Measurements from ENCODE around the gene HOGA1. TPM values are rescaled to one million over a fixed set of nuclear protein-coding genes. Genes with fewer than 3 reads are reported as not detected.

HOGA1 gene
- total RNA-seq, 4 donors from 2014 or later: 0.80 to 6.2 (median 4.0) TPM

- no peak for DNase-seq (ENCODE audit: low spot score in 2 of 2)
- Histone ChIP-seq H3K4me3 (no peak overlapping the region), H3K27me3 (no peaks in the 10 kb centered on the region), H3K27ac (no peak overlapping the region), H3K36me3 (peaks cover 67% of the 10 kb centered on the region), H3K4me1 (peaks cover 5% of the 10 kb centered on the region), H3K9me3 (no peaks in the 10 kb centered on the region)
- 96% methylated on average over 4 of the region's 5 CpGs for WGBS
- no peak for TF ChIP-seq POLR2A (IDR thresholded peaks at IDR 0.05)
- TF ChIP-seq EP300 (IDR thresholded peaks at IDR 0.05): no peak
- TF ChIP-seq, protein P1, sequence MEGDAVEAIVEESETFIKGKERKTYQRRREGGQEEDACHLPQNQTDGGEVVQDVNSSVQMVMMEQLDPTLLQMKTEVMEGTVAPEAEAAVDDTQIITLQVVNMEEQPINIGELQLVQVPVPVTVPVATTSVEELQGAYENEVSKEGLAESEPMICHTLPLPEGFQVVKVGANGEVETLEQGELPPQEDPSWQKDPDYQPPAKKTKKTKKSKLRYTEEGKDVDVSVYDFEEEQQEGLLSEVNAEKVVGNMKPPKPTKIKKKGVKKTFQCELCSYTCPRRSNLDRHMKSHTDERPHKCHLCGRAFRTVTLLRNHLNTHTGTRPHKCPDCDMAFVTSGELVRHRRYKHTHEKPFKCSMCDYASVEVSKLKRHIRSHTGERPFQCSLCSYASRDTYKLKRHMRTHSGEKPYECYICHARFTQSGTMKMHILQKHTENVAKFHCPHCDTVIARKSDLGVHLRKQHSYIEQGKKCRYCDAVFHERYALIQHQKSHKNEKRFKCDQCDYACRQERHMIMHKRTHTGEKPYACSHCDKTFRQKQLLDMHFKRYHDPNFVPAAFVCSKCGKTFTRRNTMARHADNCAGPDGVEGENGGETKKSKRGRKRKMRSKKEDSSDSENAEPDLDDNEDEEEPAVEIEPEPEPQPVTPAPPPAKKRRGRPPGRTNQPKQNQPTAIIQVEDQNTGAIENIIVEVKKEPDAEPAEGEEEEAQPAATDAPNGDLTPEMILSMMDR (IDR thresholded peaks at IDR 0.05): no peak
- TF ChIP-seq POLR2AphosphoS5 (IDR thresholded peaks at IDR 0.05): no peak
Observed at GRCh38 chr10:97656777-97657176, 72.6 kb downstream of the HOGA1 start.

- Histone ChIP-seq H3K27ac (no peak overlapping the region), H3K4me1 (no peaks in the 10 kb centered on the region), H3K4me3 (no peak overlapping the region), H3K27me3 (no peaks in the 10 kb centered on the region), H3K9me3 (no peaks in the 10 kb centered on the region), H3K36me3 (peaks cover 50% of the 10 kb centered on the region)
- WGBS: 59% methylated on average over 1 of the region's 1 CpG
- TF ChIP-seq, protein P1 (IDR thresholded peaks at IDR 0.05): no peak
- no peak for DNase-seq (ENCODE audit: low spot score in 2 of 2)
Observed at GRCh38 chr10:97659589-97659988, 75.4 kb downstream of the HOGA1 start.

Other genes starting within 250 kb of the HOGA1 start
- gene FRAT2, start 249.7 kb upstream of the HOGA1 start, total RNA-seq: 10 to 100 TPM; 30.9 to 58.0 (median 38.4) TPM
- gene RRP12, start 183.0 kb upstream of the HOGA1 start, total RNA-seq: 10 to 100 TPM; 24.5 to 49.3 (median 48.6) TPM
- gene PGAM1, start 158.2 kb upstream of the HOGA1 start, total RNA-seq: 100 to 1,000 TPM; 106 to 238 (median 209) TPM
- 10 to 100 TPM; 24.0 to 35.1 (median 28.5) TPM for gene EXOSC1, start 138.4 kb upstream of the HOGA1 start, total RNA-seq
- gene ZDHHC16, start 138.2 kb upstream of the HOGA1 start, total RNA-seq: 10 to 100 TPM; 24.5 to 35.8 (median 28.2) TPM
- 100 to 1,000 TPM; 111 to 238 (median 118) TPM for gene MMS19, start 86.0 kb upstream of the HOGA1 start, total RNA-seq
- gene UBTD1, start 85.5 kb upstream of the HOGA1 start, total RNA-seq: 10 to 100 TPM; 15.2 to 50.8 (median 36.4) TPM
- gene ANKRD2, start 11.6 kb upstream of the HOGA1 start, total RNA-seq: 1 to 10 TPM in 2 of 4 donors, under 1 TPM in 1, not detected in 1; 0.45 to 2.5 (median 2.0) TPM
- not detected for gene C10orf62, start 5.3 kb downstream of the HOGA1 start, total RNA-seq
- 1 to 10 TPM; 1.3 to 5.6 (median 2.4) TPM for gene MORN4, start 49.1 kb downstream of the HOGA1 start, total RNA-seq
- gene PI4K2A, start 56.3 kb downstream of the HOGA1 start, total RNA-seq: 10 to 100 TPM; 13.2 to 24.0 (median 20.9) TPM
- gene AVPI1, start 102.9 kb downstream of the HOGA1 start, total RNA-seq: 100 to 1,000 TPM; 118 to 178 (median 142) TPM
- 10 to 100 TPM; 25.8 to 36.7 (median 31.0) TPM for gene MARVELD1, start 129.3 kb downstream of the HOGA1 start, total RNA-seq
- 10 to 100 TPM; 25.8 to 60.5 (median 39.6) TPM for gene ZFYVE27, start 152.7 kb downstream of the HOGA1 start, total RNA-seq
- 1 to 10 TPM in 3 of 4 donors, under 1 TPM in 1; 0.91 to 2.2 (median 1.0) TPM for gene SFRP5, start 187.6 kb downstream of the HOGA1 start, total RNA-seq